ENCODE results near the gene TRIO.

- TF ChIP-seq POLR2AphosphoS5 (IDR thresholded peaks at IDR 0.05) (no peak), POLR2A (IDR thresholded peaks at IDR 0.05; ENCODE audit: low read depth) (no peak), CTCF (IDR thresholded peaks at IDR 0.05) (no peak)
Observed at GRCh38 chr5:14401639-14402038, 258.5 kb downstream of the TRIO start.
